Measurements from ENCODE around the gene TMEM100. TPM values are rescaled to one million over a fixed set of nuclear protein-coding genes. Genes with fewer than 3 reads are reported as not detected.

The TMEM100 gene
- total and polyA plus RNA-seq, 2 of the 8 experiments (the other 6 are each of a cell fraction or from before 2014, with no cell fraction given), result 0.36 to 0.48 TPM

GRCh38 chr17:55743103-55743679 lies 20.5 kb upstream of the TMEM100 start:
- Histone ChIP-seq H2BK120ac (replicated peaks; ENCODE audit: low read depth, low read length) (no peak overlapping the region), H3K9ac (replicated peaks in 1 of 4; ENCODE audit: extremely low read depth in 1 of 4, low read depth in 3 of 4, low read length in 3 of 4) (no peak overlapping the region), H3K4ac (replicated peaks; ENCODE audit: insufficient read length, low read depth, low read length) (no peak overlapping the region), H4K8ac (ENCODE audit: extremely low read depth, insufficient read depth, low read length) (no peak overlapping the region), H2BK15ac (ENCODE audit: low read length) (no peak overlapping the region), H2BK20ac (ENCODE audit: low read length) (no peak overlapping the region), H3K56ac (replicated peaks; ENCODE audit: insufficient read length, low read depth, low read length) (no peak overlapping the region), H3K4me3 (ENCODE audit: extremely low read depth in 1 of 4, insufficient read depth in 2 of 4, low read depth in 3 of 4, low read length in 4 of 4) (no peak overlapping the region), H3K27ac (ENCODE audit: low read depth, low read length) (no peak overlapping the region), H3K9me3 (ENCODE audit: insufficient read depth in 2 of 2, low read depth in 1 of 2, low read length in 1 of 2) (no peaks in the 10 kb centered on the region), H3K23me2 (ENCODE audit: low read depth, low read length) (no peaks in the 10 kb centered on the region), H3K36me3 (ENCODE audit: control insufficient read depth in 2 of 4, insufficient read depth in 4 of 4, low read length in 3 of 4) (no peaks in the 10 kb centered on the region), H4K5ac (ENCODE audit: insufficient read length, low read depth, low read length) (no peak overlapping the region), H3K18ac (ENCODE audit: extremely low read depth, low read length) (no peak overlapping the region), H4K20me1 (replicated peaks in 1 of 2; ENCODE audit: control insufficient read depth in 1 of 2, insufficient read depth in 2 of 2, low read length in 2 of 2) (no peaks in the 10 kb centered on the region), H3K23ac (ENCODE audit: insufficient read length) (no peak overlapping the region), H2AK5ac (ENCODE audit: low read depth, low read length) (no peak overlapping the region), H2AFZ (ENCODE audit: low read length) (no peak overlapping the region), H3K4me2 (ENCODE audit: insufficient read depth in 1 of 2, low read depth in 2 of 2, low read length in 2 of 2) (no peak overlapping the region), H3K79me1 (ENCODE audit: low read depth, low read length) (no peaks in the 10 kb centered on the region), H3K4me1 (replicated peaks in 1 of 4; ENCODE audit: control insufficient read depth in 3 of 4, insufficient read depth in 4 of 4, low read length in 3 of 4) (no peaks in the 10 kb centered on the region), H2BK5ac (ENCODE audit: low read depth, low read length) (no peak overlapping the region), H2BK12ac (ENCODE audit: low read depth, low read length) (no peak overlapping the region), H3K27me3 (replicated peaks in 1 of 4; ENCODE audit: control insufficient read depth in 3 of 4, extremely low read depth in 1 of 4, insufficient read depth in 3 of 4, low read length in 3 of 4) (no peaks in the 10 kb centered on the region), H3K14ac (ENCODE audit: insufficient read length) (no peak overlapping the region), H3K79me2 (ENCODE audit: control insufficient read depth in 1 of 2, insufficient read depth in 2 of 2, low read length in 2 of 2) (no peaks in the 10 kb centered on the region), H4K91ac (replicated peaks; ENCODE audit: insufficient read length, low read length) (no peak overlapping the region)
- DNase-seq (ENCODE audit: low read depth in 1 of 2, low spot score in 2 of 2) (no peak), FAIRE-seq (no peak)
- ChIA-PET POLR2A (ENCODE audit: partially characterized antibody) (no interaction called here), CTCF (ENCODE audit: partially characterized antibody) (interaction anchor here (1.7 to 2.2 kb wide), 2 partner anchors 10 to 217 kb away, joined by 7 to 10 read pairs; no protein-coding TSS in a partner anchor)
- WGBS, 2 experiments (ENCODE audit: extremely low coverage in 1 of 2, insufficient coverage in 1 of 2, insufficient read length in 1 of 2, insufficient replicate concordance in 2 of 2, low coverage in 1 of 2, low lambda C conversion rate in 2 of 2, missing lambda C conversion rate in 1 of 2), result 89% methylated on average over 3 of the region's 3 CpGs; no CpG with 5 or more reads in 1 of the 2 experiments
- no peak for TF ChIP-seq SRF (IDR thresholded peaks at IDR 0.05; ENCODE audit: low read depth, low read length)
- no peak for TF ChIP-seq RBBP5 (IDR thresholded peaks at IDR 0.05; ENCODE audit: borderline replicate concordance, low read depth, low read length)
- TF ChIP-seq CHD1 (IDR thresholded peaks at IDR 0.05; ENCODE audit: low read depth, low read length), result no peak
- TF ChIP-seq KDM4A (IDR thresholded peaks at IDR 0.05; ENCODE audit: low read depth, low read length, severe bottlenecking), result no peak
- no peak for TF ChIP-seq KDM5A (IDR thresholded peaks at IDR 0.05; ENCODE audit: low read length)
- no peak for TF ChIP-seq CHD2 (IDR thresholded peaks at IDR 0.05; ENCODE audit: low read length)
- TF ChIP-seq RXRA (IDR thresholded peaks at IDR 0.05; ENCODE audit: insufficient read depth, low read depth, low read length), result no peak
- TF ChIP-seq USF2 (IDR thresholded peaks at IDR 0.05; ENCODE audit: low read length), result no peak
- no peak for TF ChIP-seq NANOG (IDR thresholded peaks at IDR 0.05; ENCODE audit: insufficient read depth, low read depth, low read length, poor library complexity, severe bottlenecking)
- no peak for TF ChIP-seq POLR2A (IDR thresholded peaks at IDR 0.05; ENCODE audit: control extremely low read depth in 1 of 2, low read depth in 2 of 2, low read length in 2 of 2)
- no peak for TF ChIP-seq E2F6 (IDR thresholded peaks at IDR 0.05)
- no peak for TF ChIP-seq SUZ12 (IDR thresholded peaks at IDR 0.05; ENCODE audit: low read length)

Data from H1 (cell line).